GM19372 (cell line): ENCODE results near the gene FAM193B.

Experiments
- ATAC-seq: cut with Tn5 transposase; IDR thresholded peaks from one replicate; pipeline ENCODE4 v1.9.1; 2021; ENCODE audit warnings: mild to moderate bottlenecking, low read depth, moderate library complexity; ENCODE audit not compliant: unreplicated experiment

The FAM193B gene

DNA sequence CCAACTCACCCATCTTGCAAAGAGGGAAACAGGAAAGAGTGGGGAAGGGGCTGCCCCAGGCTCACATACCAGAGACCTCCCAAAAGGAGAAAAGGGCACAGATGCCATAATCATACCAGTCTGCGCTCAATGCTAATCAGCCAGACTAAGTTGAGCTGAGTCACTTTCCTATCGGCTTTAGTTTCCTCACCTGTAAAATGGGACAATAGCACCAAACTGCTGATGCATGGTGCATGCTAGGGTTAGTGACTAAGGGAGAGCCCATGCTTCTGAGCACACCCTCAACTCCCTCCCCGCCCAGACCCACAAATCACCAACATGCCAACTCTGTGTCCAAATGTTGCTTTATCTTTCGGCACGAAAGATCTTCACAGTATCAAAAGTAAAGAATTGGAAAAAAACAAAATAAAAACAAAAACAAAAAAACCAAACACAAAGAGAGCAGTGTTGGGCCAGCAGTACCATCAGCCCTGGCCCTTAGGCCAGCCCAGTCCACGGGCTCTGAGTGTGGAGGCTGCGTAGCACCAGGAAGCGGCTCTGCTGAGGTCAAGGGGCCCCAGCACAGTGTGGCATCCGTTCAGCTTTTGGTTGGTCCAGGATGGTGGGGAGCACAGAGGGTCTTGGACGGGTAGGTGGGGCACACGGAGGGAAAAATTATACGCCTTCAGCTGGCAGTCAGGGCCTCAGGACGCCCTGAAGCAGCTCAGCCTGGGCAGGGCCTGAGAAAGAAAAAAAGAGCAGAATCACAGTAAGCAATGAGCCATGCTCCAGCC lies 34.7 kb downstream of the FAM193B start:
- no peak for ATAC-seq

DNA sequence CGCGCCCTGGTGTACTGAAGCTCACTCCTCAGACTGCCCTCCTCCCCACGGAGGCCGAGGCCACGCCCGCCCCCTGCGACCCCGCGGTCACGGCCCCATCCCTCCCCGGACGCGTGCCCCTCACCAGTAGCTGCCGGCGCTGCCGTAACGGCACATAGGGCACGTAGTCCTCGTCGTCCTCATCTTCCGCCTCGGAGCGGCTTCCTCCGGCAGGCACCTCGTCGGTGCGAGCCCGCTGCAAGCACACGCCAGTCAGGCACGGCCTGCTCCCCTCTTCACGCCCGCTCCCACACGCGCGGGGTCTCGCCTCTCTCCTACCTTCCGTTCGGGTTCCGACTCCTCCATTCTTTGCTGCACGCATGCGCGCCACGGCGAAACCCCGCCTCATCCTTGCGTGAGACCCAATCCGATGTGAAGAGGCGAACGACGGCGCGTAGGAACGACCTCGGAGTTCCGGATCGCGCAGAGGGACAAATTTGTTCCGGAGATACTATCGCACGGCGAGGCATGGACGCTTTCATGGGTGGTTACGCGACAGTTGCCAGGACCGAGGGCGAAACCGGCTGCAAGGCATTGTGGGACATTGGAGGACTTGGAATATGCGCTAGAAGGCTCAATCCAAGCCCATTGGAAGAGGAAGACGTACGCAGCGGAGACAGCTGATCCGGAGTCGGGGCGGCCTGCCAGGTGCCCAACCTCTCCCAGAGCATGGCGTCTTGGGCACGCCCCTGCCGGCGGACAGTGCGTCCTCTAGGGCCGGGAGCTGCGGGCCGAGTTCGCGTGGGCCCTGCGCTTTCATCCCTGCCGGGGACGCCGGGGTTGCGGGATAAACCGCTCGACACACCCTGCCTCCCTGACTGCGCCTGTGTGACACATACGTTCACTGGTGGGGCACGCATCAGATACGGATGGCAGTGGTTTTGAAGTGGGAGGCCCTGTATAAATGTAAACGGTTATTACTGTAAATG lies 37.5 kb downstream of the FAM193B start, which contains the start of gene DDX41:
Gene DDX41, minus strand, starts transcription at position 361 of the 968 bp plus-strand sequence. Its CDS starts 16 bp downstream, at position 345.
- peak; percentile 71 for ATAC-seq

DNA sequence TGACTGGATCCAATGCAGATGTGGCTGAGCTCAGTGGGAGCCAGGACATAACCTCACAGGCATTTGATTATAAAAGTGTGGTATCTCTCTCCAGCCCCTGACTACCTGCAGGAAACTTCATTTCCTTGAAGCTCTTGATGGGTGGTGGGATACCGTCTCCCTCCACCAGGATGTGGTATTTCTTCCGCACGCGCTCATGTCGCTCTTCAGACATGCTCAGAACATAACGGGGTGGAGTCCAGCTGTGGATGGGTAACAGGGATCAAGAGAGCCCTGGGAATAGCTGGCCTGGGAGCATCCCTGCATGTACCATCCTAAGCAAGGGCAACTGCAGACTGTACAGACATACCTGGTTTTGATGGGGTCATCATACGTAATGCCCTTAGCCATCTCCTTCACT lies 38.8 kb downstream of the FAM193B start:
- ATAC-seq = no peak

DNA sequence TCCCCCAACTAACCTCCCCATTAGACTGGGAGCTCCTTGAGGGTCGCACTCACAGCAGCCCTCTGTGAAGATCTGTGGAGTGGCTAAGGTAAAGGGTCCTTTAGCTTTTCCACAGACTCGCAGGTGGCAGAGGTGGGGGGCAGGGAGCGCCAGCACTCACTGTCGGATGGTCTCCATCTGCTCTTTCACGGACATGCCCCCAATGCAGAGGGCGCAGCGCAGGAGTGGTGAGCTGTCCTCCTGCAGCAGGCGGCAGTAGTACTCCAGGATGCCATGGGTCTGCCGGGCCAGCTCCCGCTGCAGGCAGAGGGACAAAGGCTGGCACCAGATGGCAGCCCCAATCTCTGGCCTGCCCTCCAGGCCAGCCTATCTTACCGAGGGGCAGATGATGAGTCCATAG lies 39.8 kb downstream of the FAM193B start:
- no peak for ATAC-seq

DNA sequence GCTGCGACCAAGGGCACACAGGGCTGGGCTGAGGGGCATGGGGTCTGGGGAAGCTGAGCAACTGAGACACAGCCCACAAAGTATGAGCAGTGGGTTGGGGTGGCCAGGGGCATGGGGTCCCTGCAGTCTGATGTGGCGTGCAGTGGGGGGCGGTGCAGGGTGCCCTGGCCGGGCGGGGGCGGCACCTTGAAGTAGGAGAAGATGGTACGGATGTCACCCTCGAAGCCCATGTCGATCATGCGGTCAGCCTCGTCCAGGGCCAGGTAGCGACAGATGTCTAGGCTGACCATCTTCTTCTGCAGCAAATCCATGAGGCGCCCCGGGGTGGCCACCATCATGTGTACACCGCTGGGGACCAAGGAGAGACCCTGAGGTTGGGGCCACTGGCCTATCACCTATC lies 40.9 kb downstream of the FAM193B start:
- ATAC-seq = no peak

DNA sequence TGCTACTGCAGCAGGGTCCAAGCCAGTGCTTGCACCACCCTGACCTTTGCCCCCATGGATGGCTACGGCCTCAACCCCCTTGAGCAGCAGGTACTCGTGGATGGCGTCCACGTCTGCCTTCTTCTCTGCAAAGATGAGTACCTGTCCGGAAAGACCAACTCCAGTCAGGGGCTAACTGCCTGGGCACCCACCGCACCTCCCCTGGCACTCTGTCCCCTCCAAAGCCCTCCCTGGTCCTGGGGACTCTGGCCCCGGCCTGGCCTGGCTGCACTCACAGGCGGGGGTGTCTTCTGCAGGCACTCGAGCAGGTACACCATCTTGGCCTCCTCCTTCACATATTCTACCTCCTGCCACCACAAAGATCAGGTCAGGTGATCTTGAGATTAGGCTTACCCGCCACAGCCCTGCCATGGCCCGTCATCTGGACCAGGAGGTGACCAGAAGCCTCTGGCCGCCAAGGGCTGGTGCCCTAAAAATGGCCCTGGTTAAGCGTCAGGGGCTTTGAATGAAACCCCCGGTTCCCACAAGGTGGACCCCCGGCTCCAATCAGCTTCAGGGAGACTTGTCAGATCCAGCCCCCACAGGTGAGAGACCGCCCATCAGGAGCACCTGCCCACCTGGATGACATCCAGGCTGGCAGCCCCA lies 41.5 kb downstream of the FAM193B start:
- no peak for ATAC-seq

DNA sequence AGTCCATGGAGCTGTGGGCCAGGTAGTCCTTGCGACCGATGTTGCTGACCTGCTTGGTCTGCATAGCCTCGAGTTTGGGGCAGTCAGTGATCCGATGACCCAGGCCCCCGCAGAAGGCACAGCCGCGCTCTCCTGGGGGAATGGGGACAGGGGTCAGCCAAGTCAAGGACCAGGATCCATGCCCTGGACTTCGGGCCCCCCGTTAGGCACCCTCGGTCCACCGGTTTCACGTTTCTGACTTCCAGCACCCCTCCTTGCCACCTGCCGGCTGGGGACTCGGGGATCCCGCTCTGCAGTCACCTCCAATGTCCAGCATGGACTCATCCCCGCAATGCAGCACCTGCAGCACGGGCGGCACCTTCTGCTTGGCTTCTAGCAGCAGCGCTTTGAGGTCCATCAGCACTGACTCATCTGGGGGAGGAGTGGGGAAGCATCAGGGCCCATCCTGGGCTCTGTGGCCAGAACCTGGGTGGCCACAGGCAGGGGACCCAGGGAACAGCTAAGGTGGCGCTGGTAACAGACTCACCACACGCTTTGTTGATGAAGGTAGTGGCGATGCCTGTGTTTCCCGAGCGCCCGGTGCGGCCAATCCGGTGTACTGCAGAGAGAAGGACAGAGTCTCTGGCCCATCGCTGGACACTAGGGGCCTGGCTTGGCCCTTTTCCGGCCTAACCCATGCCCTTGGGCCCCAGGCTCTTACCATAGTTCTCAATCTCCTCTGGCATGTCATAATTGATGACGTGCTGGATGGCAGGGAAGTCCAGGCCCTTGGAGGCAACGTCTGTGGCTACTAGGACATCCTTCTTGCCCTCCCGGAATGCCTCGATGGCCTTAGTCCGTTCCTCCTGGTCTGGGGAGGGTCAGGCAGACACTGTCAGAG lies 42.3 kb downstream of the FAM193B start:
- no peak for ATAC-seq

DNA sequence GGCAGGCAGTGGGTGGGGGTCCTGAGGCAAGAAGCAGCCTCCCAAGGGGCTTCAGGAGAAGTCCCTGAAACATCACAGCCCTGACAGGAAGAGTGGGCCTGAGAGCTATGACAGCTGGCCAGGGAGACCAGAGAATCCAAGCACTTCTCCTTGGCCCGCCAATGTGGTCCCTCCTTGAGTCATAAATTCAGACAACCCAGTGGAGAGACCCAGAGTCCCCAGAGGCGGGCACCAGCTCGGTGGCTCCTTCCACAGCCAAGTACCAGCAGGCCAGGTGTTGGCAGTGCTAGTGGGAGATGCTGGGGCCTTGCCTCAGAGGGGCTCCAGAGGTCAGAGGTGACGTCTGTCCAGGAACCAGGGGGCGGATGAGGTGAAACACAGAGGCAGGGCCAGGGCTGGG lies 43.2 kb downstream of the FAM193B start:
- no peak for ATAC-seq

DNA sequence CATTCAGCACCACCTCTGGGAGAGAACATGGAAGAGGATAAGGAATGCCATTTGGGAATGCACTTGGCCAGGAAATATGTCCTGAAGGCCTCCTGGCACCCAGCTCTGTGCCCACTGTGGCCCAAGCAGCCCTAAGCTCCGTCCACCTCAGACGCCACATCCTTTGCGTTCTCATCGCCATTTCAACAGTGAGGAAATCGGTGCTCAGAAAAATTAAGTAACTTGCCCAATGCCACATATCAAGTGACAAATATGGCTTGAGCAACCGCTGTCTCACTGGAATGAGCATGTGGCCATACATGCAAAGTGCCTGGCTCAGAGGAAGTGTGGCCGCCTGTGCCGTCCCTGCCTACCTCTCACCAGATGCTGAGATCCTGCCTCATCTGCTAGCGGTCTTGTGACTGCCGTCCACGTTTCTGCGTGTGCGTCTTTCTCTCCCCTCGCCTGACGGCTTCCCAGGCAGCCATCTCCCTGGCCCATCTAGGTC lies 43.8 kb downstream of the FAM193B start:
- peak; percentile 33 for ATAC-seq

DNA sequence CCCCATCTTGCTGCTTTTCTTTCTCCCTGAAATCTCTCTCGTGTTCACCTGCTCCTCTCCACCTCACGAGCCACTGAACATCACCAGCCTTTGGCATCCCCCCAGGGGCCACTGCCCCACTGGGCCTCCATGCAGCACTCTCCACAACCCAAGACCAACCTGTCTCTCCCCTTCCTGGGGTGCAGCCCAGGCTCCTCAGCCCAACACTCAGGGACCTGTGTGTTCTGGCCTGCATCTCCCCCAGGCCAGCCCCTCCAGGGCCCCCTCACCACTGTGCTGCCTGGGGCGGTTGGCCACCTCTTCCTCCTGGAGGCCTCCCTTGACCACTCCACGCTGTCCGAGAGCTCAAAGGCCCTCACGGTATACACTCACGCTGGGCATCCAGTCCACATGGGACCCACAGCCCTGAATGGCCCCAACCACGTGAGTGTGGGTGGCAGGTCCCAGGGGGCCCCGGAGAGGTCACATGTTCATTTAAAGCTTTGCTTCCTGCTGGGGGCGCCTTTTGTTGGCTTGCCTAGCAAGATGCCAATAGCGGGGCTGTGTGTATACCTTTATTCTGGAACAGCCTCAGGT lies 44.3 kb downstream of the FAM193B start:
- no peak for ATAC-seq

DNA sequence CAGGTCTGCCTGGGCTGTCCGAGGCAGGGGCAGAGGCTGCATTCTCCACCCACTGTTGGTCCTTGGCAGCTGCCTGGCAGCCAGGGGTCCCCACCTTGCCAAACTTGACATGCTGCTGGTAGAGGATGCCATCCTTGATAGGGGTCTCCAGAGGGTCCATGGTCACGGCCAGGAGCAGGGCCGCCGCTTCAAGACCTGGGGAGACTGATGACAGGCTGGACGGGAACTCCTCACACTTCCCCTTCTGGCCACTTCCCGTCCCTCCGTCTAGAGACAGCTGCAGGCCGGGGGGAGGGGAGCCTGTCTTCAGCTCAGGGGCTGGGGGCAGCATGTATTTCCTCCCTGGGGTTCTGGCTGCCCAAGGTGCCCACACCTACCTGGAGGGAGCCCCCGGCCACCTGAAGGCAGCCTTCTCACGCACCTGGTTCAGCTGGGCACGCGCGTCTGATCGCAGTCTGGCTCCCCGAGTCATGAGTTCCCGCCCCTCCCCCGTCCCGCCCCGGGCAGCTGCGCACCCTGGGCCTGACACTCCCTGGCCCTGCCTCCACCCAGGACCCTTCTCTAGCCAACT lies 44.9 kb downstream of the FAM193B start, which contains the start of gene DOK3:
Gene DOK3, minus strand, starts transcription at position 446 of the 571 bp plus-strand sequence. Its CDS starts 286 bp downstream, at position 160.
- ATAC-seq = no peak

DNA sequence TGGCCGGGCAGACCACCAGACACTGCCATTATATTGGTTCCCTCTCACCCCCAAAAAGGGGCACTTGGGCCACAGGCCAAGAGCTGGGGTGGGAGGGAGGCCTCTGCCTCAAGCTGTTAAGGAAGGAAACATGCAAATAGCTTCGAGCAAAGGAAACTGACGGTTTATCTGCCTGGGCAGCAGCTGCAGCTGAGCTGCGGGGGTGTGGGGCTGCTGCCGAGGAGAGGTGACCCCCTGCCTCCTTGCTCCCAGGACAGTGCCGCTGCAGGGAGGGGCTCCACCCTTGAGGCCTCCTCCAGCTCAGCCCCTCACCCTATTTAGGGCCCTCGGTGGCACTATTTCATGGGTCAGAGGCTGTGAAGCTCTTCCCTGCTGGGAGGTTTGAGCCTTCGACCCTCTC lies 45.5 kb downstream of the FAM193B start:
- ATAC-seq = peak; percentile 39

DNA sequence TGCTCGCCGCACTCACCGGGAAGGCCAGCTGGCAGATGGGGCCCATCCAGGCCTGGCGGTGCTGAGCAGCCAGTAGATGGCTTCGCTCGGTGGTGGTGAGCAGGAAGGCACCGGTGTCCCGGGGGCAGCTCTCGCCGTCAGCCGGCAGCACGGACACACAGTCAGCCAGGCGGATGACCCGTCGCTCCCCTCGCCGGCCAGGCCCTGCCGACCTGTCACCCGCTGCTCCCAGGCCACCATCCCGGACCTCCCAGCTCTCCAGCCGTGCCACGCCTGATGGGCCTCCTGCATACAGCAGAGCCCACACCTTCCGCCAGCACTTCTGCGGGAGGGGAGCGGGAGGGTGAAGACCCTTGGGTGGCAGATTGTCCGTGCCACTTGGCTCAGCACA lies 46.1 kb downstream of the FAM193B start:
- ATAC-seq = no peak

DNA sequence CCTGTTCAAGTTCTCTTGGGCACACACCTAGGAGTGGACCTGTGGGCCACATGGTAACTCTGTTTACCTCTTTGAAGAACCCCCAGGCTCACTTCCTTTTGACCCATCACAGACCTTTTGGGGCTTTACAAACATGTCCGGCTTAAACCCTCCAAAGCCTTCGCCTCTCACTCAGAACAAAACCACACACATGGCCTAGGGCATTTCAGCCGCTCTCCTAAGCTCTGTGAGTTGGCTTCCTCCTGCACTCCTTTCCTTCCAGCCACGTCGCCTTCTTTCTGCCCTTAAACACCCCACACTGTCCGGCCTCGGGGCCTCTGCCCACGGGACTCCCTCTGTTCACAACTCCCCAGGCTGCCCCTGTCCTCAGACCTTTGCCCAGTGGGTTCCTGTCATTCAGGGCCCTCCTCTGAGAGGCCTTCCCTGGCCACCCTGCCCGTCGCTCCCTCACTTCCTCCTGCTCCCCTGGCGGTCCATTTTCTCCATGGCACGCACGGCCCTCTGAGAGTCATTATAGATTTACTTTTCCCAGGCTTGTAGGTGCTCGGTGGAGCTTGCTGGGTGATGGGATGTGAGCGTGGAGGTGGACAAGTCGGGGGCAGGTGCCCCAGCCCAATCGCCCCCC lies 46.7 kb downstream of the FAM193B start:
- ATAC-seq = no peak

DNA sequence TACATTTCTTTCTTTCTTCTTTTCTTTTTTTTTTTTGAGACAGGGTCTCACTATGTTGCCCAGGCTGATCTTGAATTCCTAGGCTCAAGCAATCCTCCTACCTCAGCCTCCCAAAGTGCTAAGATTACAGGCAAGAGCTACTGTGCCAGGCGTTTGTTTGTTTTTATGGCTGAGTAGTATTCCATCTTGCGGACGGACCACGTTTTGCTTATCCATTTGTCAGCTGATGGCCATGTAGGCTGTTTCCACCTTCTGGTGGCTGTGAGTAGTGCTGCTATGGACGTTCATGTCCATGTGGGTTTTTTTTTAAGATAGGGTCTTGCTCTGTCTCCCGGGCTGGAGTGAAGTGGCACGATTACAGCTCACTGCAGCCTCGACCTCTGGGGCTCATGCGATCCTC lies 47.2 kb downstream of the FAM193B start:
- no peak for ATAC-seq

DNA sequence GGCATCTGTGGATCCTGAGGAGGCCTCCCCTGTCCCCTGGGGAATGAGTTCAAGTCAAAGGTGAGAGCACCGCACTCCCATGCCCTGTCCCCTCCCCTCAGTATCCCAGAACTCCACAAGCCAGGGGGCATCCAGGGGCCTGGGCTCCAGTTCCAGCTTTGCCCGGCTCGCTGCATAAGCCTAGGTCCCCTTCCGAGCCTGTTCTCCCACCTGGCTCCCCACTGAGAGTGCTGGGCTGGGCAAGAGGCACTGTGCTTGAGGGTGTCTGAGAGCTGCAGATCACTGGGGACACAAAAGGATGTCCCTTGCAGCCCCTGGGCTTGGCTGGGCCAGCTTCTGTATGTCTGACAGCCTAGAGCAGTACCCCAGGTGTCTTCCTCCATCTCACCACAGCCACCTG lies 49.3 kb downstream of the FAM193B start:
- no peak for ATAC-seq

DNA sequence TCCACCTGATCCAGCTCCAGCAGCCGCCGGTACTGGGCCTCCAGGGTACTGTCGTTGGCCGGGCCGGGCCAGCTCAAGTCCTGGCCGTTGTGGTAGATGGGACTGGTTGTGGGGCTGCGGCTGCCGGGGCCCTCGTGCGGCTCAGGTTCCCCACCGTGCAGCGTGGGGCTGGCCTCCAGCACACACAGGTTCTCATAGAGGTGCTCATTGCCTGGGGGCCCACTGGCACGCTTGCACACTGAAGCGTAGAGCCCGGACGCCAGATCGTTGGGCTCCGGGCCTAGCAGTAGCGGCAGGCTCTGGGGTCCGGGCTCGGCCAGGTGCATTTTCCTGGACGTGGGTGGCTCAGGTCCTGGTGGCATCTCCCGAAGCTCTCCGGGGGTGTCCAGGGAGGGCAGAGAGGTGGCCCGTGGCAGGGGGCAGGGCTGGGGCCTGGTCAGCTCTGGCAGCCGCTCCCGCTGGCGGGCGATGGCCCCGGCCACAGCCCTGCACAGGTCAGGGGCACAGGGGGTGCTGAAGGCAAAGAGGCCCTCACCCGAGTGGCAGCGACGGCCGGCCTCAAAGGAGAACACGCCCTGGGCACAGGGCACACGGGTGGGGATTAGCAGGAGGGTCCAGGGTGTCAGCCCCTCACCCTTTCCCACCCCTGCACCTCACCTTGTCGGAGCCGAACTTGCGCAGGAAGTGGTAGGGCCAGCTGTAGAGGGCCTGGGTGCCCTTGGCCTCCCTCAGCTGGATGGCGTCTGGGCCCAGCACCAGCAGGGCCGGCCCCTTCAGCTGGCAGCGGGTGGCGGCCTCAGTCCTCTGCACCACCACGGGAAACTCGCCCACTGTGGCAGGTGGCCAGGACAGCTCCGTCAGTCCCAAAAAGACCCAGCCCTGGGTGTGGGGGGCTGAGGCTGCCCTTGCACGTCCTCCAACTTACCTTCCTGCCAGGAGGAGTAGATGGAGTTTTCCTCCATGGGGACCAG lies 50.0 kb downstream of the FAM193B start:
- no peak for ATAC-seq
